HG03558 (cell line): ENCODE data around the gene TMEM135.
"Not testable (repeated sequence)": the region's sequence is repeated elsewhere in the genome, so short reads cannot be mapped to it uniquely, and the experiment has no call there.

Experiments used
- ATAC-seq: cut with Tn5 transposase; IDR thresholded peaks from one replicate; pipeline ENCODE4 v1.9.1; 2021; ENCODE audit warnings: moderate number of reproducible peaks; ENCODE audit not compliant: unreplicated experiment; ENCODE audit errors: extremely low read depth

TMEM135 gene

GRCh38 chr11:87187076-87187475, 149.3 kb downstream of the TMEM135 start:
- no peak for ATAC-seq

- no peak for ATAC-seq
Measured at GRCh38 chr11:87187930-87188329, 150.2 kb downstream of the TMEM135 start.

GRCh38 chr11:87188396-87188795, 150.7 kb downstream of the TMEM135 start:
- ATAC-seq = not testable (repeated sequence)

GRCh38 chr11:87188921-87189320, 151.2 kb downstream of the TMEM135 start:
- ATAC-seq = not testable (repeated sequence)

- ATAC-seq = no peak
Measured at GRCh38 chr11:87190071-87190470, 152.3 kb downstream of the TMEM135 start.

- ATAC-seq = no peak
Measured at GRCh38 chr11:87193756-87194470, 156.2 kb downstream of the TMEM135 start.

- no peak for ATAC-seq
Measured at GRCh38 chr11:87194985-87195820, 157.5 kb downstream of the TMEM135 start.

GRCh38 chr11:87198266-87198881, 160.6 kb downstream of the TMEM135 start:
- no peak for ATAC-seq

GRCh38 chr11:87201376-87201775, 163.6 kb downstream of the TMEM135 start:
- ATAC-seq = no peak

GRCh38 chr11:87203907-87204602, 166.3 kb downstream of the TMEM135 start:
- no peak for ATAC-seq

GRCh38 chr11:87212891-87213290, 175.2 kb downstream of the TMEM135 start:
- no peak for ATAC-seq

- peak; percentile 78 for ATAC-seq
Measured at GRCh38 chr11:87213444-87213843, 175.7 kb downstream of the TMEM135 start.

- no peak for ATAC-seq
Measured at GRCh38 chr11:87215236-87215635, 177.5 kb downstream of the TMEM135 start.

- ATAC-seq = no peak
Measured at GRCh38 chr11:87219266-87219665, 181.5 kb downstream of the TMEM135 start.

- ATAC-seq = no peak
Measured at GRCh38 chr11:87223816-87224215, 186.1 kb downstream of the TMEM135 start.

- ATAC-seq = no peak
Measured at GRCh38 chr11:87224486-87224885, 186.8 kb downstream of the TMEM135 start.

GRCh38 chr11:87228820-87229219, 191.1 kb downstream of the TMEM135 start:
- no peak for ATAC-seq

GRCh38 chr11:87230995-87231394, 193.3 kb downstream of the TMEM135 start:
- ATAC-seq = no peak

GRCh38 chr11:87232320-87232719, 194.6 kb downstream of the TMEM135 start:
- ATAC-seq = no peak

GRCh38 chr11:87235366-87235765, 197.6 kb downstream of the TMEM135 start:
- no peak for ATAC-seq
